K562 (cell line): ENCODE results near the gene HUS1. TPM values are rescaled to one million over a fixed set of nuclear protein-coding genes. Genes with fewer than 3 reads are reported as not detected.

Source experiments
- ATAC-seq: fragments of 200-7000 bp; cut with Tn5 transposase; 3 replicates; pipeline ENCODE4 v1.9.1; 2020; ENCODE audit warnings: moderate library complexity
- BruUV-seq: library from RNA; stranded (reverse); fragments of 400-500 nt; replicated peaks from 2 replicates; lab custom pipeline; 2021; lab: Mats Ljungman, UMichigan
- CTCF ChIA-PET: fragments of 300-600 bp; formaldehyde crosslinking; extraction: SDS; loops from one replicate; lab custom pipeline; 2021; ENCODE audit warnings: low intra/inter-chr PET ratio; lab: Yijun Ruan, JAX
- POLR2A ChIA-PET: fragments of 300-600, 350-650 bp; sonication (Branson Sonifier 250); formaldehyde crosslinking; extraction: SDS; loops from one replicate; lab custom pipeline; 2021; ENCODE audit warnings: antibody characterized with exemption, inconsistent platforms; lab: Yijun Ruan, JAX
- DNase-seq, 4 experiments: peaks; one replicate each; pipeline versions ENCODE4 v3.0.0 to v3.0.0-alpha.2; 2011 to 2018; ENCODE audit warnings: low spot score in 3 of 4, mixed read lengths in 3 of 4; ENCODE audit errors: extremely low read depth in 1 of 4
- FAIRE-seq: peaks from 2 replicates; lab custom pipeline; 2011; peaks lifted over from hg19 to GRCh38; lab: Jason Lieb, UNC
- H2AFZ ChIP-seq: 2 replicates; pipeline ENCODE4 v1.6.0; 2011; ENCODE audit warnings: low read depth, low read length, control low read depth, inconsistent platforms
- H3K27ac ChIP-seq: fragments of 200-600 bp; 3 replicates; pipeline ENCODE4 v1.8.0; 2011; ENCODE audit warnings: low read depth, mild to moderate bottlenecking, control low read depth, inconsistent platforms, low read length, moderate library complexity, mixed read lengths; ENCODE audit errors: extremely low read depth
- H3K27me3 ChIP-seq, 2 experiments: fragments of 300-600 bp in 1 of 2; 2 replicates in 1 of 2; 3 replicates in 1 of 2; pipeline versions ENCODE4 v1.6.0 to v1.8.0; 2011; ENCODE audit warnings: inconsistent platforms in 2 of 2, low read length in 2 of 2, mild to moderate bottlenecking in 1 of 2, mixed read lengths in 1 of 2, moderate library complexity in 1 of 2; ENCODE audit not compliant: control insufficient read depth in 2 of 2, insufficient read depth in 2 of 2
- H3K36me3 ChIP-seq: fragments of 300-600 bp; 3 replicates; pipeline ENCODE4 v1.8.0; 2011; ENCODE audit warnings: mild to moderate bottlenecking, low read length, inconsistent platforms; ENCODE audit not compliant: control insufficient read depth, insufficient read depth
- H3K4me1 ChIP-seq, 2 experiments: fragments of 200-600 bp in 1 of 2; replicated peaks in 1 of 2; 2 replicates in 1 of 2; 3 replicates in 1 of 2; pipeline versions ENCODE4 v1.5.1 to v1.8.0; 2011; ENCODE audit warnings: inconsistent platforms in 2 of 2, low read length in 2 of 2, mild to moderate bottlenecking in 1 of 2, mixed read lengths in 1 of 2, moderate library complexity in 1 of 2; ENCODE audit not compliant: control insufficient read depth in 2 of 2, insufficient read depth in 2 of 2
- H3K4me2 ChIP-seq: 2 replicates; pipeline ENCODE4 v1.6.1; 2011; ENCODE audit warnings: low read length, control low read depth, inconsistent platforms, mixed read lengths; ENCODE audit not compliant: insufficient read depth
- H3K4me3 ChIP-seq: fragments of 200-600 bp; sonication (generic), shearing (Covaris generic); 2 replicates; pipeline ENCODE4 v1.5.1; 2016; ENCODE audit warnings: control low read depth, inconsistent platforms
- H3K79me2 ChIP-seq: fragments of 200-600 bp; 3 replicates; pipeline ENCODE4 v1.8.0; 2011; ENCODE audit warnings: low read length, inconsistent platforms; ENCODE audit not compliant: control insufficient read depth, insufficient read depth
- H3K9ac ChIP-seq, 2 experiments: 2 replicates each; pipeline versions ENCODE4 v1.6.0 to v1.6.1; 2011; ENCODE audit warnings: low read depth in 2 of 2, low read length in 2 of 2, control low read depth in 1 of 2, inconsistent platforms in 1 of 2, mild to moderate bottlenecking in 1 of 2, mixed read lengths in 1 of 2; ENCODE audit not compliant: insufficient read depth in 1 of 2
- H3K9me1 ChIP-seq: one replicate; pipeline ENCODE4 v1.6.0; 2011; ENCODE audit warnings: inconsistent platforms, mild to moderate bottlenecking, low read length, moderate library complexity; ENCODE audit not compliant: control insufficient read depth, insufficient read depth
- H3K9me3 ChIP-seq: replicated peaks from 2 replicates; pipeline ENCODE4 v1.5.1; 2011; ENCODE audit warnings: low read depth, low read length, inconsistent platforms; ENCODE audit not compliant: control insufficient read depth, insufficient read depth
- H4K20me1 ChIP-seq: replicated peaks from 2 replicates; pipeline ENCODE4 v1.6.1; 2011; ENCODE audit warnings: low read length, inconsistent platforms, mixed read lengths; ENCODE audit not compliant: control insufficient read depth, insufficient read depth
- JUND ChIP-seq, 2 experiments: IDR thresholded peaks; 2 replicates in 1 of 2; 3 replicates in 1 of 2; pipeline ENCODE4 v1.6.1; 2011; ENCODE audit warnings: borderline replicate concordance in 2 of 2, low read depth in 2 of 2, low read length in 2 of 2, improper control_type of control experiment in 1 of 2, missing biosample characterization in 1 of 2, missing genetic modification characterization in 1 of 2, missing genetic modification reagents in 1 of 2
- MAZ ChIP-seq, 2 experiments: fragments of 450-650 bp in 1 of 2; sonication (generic) in 1 of 2; formaldehyde crosslinking; IDR thresholded peaks in 1 of 2; conservative IDR thresholded peaks in 1 of 2; 2 replicates each; pipeline versions ENCODE4 v1.4.0 to v1.5.0; 2020; ENCODE audit warnings: mild to moderate bottlenecking in 1 of 2, missing genetic modification reagents in 1 of 2
- MEIS2 ChIP-seq: fragments of 450-650 bp; IDR thresholded peaks from 2 replicates; pipeline ENCODE4 v1.6.1; 2014; ENCODE audit warnings: mild to moderate bottlenecking; ENCODE audit not compliant: partially characterized antibody
- ZC3H4 ChIP-seq: sonication (generic); formaldehyde crosslinking; IDR thresholded peaks from 2 replicates; pipeline ENCODE4 v1.9.0; 2021; ENCODE audit warnings: missing genetic modification reagents, borderline replicate concordance
- ZNF133 ChIP-seq: fragments of 250-450 bp; sonication (Bioruptor Pico); IDR thresholded peaks from 2 replicates; pipeline ENCODE4 v1.4.0; 2020; ENCODE audit warnings: mild to moderate bottlenecking
- WGBS: fragments of 100-300 bp; shearing (Covaris generic); methylation state at CpG from one replicate; pipeline ENCODE4 v1.1.6; 2016; ENCODE audit warnings: low coverage, mixed read lengths; ENCODE audit not compliant: insufficient coverage; ENCODE audit errors: missing lambda C conversion rate; 5-methylcytosine and 5-hydroxymethylcytosine counted together
- in situ Hi-C: fragments of 300-500 bp; cut with MboI; formaldehyde crosslinking; loops from 4 replicates; pipeline ENCODE4 v1.15.0; 2018; ENCODE audit warnings: inconsistent platforms, mixed read lengths
- intact Hi-C: fragments of 100-400 bp; cut with micrococcal nuclease; formaldehyde crosslinking; loops from 2 replicates; pipeline ENCODE4 v1.14.2; 2022
- polyA plus RNA-seq, 8 experiments: library from polyadenylated mRNA; depleted of rRNA in 4 of 8; stranded (reverse) in 5 of 8; unstranded in 3 of 8; fragments of >200 nt; fragmentation: Nextera tagmentation in 2 of 8; fragmentation: Illumina TruSeq in 1 of 8; extraction: Ambion mirVana in 2 of 8; extraction: Trizol in 1 of 8; gene quantifications; 2 replicates each; pipeline versions ENCODE4 v1.2.1 to v1.2.3, GENCODE V29; 2011 to 2014; ENCODE audit warnings: inconsistent platforms in 1 of 8, missing spikeins in 1 of 8
- total RNA-seq, 7 experiments: library from RNA; depleted of rRNA in 6 of 7; stranded (reverse); fragments of >200 nt in 6 of 7; fragmentation: Illumina TruSeq in 2 of 7; extraction: Trizol in 2 of 7; gene quantifications; 2 replicates each; pipeline versions ENCODE4 v1.2.1 to v1.2.3, GENCODE V29; 2011 to 2021; ENCODE audit warnings: low replicate concordance in 1 of 7
- TF ChIP-seq, protein P1 (sequence below), 2 experiments: fragments of 450-650 bp; IDR thresholded peaks; 2 replicates each; pipeline ENCODE4 v1.6.1; 2016; ENCODE audit warnings: mild to moderate bottlenecking in 2 of 2, borderline replicate concordance in 1 of 2, low read depth in 1 of 2, moderate library complexity in 1 of 2
- TF ChIP-seq, protein P2 (sequence below), 2 experiments: fragments of 450-650 bp; IDR thresholded peaks; 2 replicates each; pipeline ENCODE4 v1.6.1; 2016
- TF ChIP-seq, protein P3 (sequence below): fragments of 450-650 bp; IDR thresholded peaks from 2 replicates; pipeline ENCODE4 v1.6.1; 2017; ENCODE audit warnings: mild to moderate bottlenecking, moderate library complexity
- TF ChIP-seq, protein P4 (sequence below): sonication (generic); IDR thresholded peaks from 2 replicates; pipeline ENCODE4 v1.6.1; 2016

Gene HUS1
- total and polyA plus RNA-seq, 9 of the 15 experiments (the other 6 are each of a cell fraction or from before 2014, with no cell fraction given): 11.5 to 27.0 (median 16.5) TPM

DNA sequence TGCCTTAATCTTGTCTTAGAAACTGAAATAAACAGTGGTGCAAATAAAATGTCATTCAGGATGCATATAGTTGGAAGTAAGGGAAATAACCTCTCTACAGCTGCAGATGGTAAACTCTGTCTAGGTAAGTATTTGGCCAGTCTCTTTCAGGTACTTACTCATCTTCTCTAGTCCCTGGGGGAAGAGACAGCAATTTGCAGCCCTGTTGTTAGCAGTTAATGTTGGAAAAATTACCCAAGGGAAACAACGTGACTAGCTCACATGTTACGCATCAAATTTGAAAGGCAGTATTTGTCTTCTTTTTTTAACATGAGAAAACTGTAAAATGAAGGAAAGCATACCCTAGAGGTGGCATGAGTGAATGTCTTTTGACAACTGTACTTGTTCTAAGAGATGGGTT lies 3.2 kb upstream of the HUS1 start:
- H3K36me3 ChIP-seq: peaks cover 11% of the 10 kb centered on the region; the same call in 2 of the 3 replicates
- H3K4me3 ChIP-seq: no peak overlapping the region
- H3K4me2 ChIP-seq: no peak overlapping the region
- no peak overlapping the region for H3K9ac ChIP-seq
- no TSS peak for BruUV-seq
- H3K79me2 ChIP-seq: peaks cover 13% of the 10 kb centered on the region
- no peak for TF ChIP-seq ZC3H4 (CRISPR knock-in tag)
- no peak for TF ChIP-seq ZNF133 (CRISPR knock-in tag)
- TF ChIP-seq MEIS2: no peak
- TF ChIP-seq, protein P1, sequence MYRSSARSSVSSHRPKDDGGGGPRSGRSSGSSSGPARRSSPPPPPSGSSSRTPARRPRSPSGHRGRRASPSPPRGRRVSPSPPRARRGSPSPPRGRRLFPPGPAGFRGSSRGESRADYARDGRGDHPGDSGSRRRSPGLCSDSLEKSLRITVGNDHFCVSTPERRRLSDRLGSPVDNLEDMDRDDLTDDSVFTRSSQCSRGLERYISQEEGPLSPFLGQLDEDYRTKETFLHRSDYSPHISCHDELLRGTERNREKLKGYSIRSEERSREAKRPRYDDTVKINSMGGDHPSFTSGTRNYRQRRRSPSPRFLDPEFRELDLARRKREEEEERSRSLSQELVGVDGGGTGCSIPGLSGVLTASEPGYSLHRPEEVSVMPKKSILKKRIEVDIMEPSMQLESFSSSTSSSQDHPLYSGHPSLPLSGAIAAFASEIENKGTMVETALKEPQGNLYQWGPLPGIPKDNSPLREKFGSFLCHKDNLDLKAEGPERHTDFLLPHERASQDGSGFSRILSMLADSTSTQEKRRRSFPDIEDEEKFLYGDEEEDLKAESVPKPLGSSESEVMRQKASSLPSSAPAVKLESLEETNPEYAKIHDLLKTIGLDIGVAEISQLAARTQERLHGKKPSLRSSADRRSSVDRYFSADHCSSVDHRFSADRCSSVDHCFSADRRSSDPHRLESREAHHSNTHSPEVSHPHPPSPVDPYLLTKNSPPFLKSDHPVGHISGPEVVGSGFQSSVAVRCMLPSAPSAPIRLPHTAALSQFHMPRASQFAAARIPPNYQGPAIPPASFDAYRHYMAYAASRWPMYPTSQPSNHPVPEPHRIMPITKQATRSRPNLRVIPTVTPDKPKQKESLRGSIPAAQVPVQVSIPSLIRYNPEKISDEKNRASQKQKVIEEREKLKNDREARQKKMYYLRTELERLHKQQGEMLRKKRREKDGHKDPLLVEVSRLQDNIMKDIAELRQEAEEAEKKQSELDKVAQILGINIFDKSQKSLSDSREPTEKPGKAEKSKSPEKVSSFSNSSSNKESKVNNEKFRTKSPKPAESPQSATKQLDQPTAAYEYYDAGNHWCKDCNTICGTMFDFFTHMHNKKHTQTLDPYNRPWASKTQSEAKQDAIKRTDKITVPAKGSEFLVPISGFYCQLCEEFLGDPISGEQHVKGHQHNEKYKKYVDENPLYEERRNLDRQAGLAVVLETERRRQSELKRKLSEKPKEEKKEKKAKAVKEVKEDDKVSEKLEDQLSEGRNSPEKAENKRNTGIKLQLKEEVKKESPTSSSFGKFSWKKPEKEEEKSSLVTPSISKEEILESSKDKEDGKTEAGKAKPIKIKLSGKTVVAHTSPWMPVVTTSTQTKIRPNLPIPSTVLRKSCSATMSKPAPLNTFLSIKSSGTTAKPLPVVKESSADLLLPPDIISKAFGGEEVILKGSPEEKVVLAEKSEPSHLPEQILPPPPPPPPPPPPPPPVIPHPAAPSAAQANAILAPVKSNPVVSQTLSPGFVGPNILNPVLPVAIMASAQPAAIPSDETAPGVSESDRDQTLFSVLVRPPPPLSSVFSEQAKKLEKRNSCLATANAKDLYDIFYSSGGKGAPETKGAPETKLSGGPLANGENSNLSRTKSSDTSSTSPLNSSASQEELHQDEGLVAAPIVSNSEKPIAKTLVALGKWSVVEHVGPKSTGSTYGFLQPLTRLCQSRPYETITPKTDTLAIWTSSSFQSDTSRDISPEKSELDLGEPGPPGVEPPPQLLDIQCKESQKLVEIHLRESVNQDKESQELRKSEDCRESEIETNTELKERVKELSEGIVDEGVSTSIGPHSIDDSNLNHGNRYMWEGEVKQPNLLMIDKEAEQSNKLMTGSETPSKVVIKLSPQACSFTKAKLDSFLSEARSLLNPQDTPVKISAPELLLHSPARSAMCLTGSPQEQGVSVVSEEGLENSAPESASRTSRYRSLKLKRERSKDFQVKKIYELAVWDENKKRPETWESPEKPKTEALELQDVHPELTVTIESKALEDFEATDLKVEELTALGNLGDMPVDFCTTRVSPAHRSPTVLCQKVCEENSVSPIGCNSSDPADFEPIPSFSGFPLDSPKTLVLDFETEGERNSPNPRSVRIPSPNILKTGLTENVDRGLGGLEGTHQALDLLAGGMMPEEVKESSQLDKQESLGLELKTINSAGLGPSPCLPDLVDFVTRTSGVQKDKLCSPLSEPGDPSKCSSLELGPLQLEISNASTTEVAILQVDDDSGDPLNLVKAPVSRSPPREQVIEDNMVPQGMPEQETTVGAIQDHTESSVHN (IDR thresholded peaks at IDR 0.05; ENCODE audit: borderline replicate concordance in 1 of 2, low read depth in 1 of 2): no peak
- TF ChIP-seq MAZ (CRISPR knock-in tag; conservative IDR thresholded peaks at IDR 0.05 in 1 of 2, IDR thresholded peaks at IDR 0.05 in 1 of 2): no peak
- TF ChIP-seq, protein P2, sequence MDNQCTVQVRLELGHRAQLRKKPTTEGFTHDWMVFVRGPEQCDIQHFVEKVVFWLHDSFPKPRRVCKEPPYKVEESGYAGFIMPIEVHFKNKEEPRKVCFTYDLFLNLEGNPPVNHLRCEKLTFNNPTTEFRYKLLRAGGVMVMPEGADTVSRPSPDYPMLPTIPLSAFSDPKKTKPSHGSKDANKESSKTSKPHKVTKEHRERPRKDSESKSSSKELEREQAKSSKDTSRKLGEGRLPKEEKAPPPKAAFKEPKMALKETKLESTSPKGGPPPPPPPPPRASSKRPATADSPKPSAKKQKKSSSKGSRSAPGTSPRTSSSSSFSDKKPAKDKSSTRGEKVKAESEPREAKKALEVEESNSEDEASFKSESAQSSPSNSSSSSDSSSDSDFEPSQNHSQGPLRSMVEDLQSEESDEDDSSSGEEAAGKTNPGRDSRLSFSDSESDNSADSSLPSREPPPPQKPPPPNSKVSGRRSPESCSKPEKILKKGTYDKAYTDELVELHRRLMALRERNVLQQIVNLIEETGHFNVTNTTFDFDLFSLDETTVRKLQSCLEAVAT (IDR thresholded peaks at IDR 0.05): no peak
- TF ChIP-seq, protein P3, sequence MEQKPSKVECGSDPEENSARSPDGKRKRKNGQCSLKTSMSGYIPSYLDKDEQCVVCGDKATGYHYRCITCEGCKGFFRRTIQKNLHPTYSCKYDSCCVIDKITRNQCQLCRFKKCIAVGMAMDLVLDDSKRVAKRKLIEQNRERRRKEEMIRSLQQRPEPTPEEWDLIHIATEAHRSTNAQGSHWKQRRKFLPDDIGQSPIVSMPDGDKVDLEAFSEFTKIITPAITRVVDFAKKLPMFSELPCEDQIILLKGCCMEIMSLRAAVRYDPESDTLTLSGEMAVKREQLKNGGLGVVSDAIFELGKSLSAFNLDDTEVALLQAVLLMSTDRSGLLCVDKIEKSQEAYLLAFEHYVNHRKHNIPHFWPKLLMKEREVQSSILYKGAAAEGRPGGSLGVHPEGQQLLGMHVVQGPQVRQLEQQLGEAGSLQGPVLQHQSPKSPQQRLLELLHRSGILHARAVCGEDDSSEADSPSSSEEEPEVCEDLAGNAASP: no peak
- TF ChIP-seq, protein P4, sequence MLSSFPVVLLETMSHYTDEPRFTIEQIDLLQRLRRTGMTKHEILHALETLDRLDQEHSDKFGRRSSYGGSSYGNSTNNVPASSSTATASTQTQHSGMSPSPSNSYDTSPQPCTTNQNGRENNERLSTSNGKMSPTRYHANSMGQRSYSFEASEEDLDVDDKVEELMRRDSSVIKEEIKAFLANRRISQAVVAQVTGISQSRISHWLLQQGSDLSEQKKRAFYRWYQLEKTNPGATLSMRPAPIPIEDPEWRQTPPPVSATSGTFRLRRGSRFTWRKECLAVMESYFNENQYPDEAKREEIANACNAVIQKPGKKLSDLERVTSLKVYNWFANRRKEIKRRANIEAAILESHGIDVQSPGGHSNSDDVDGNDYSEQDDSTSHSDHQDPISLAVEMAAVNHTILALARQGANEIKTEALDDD: 0 out of 2 replicates have a peak, but pooled peaks have one; percentile 22
- no peak for TF ChIP-seq JUND (IDR thresholded peaks at IDR 0.05; ENCODE audit: borderline replicate concordance, low read depth, low read length)
- no peak for TF ChIP-seq JUND (tag; IDR thresholded peaks at IDR 0.05; ENCODE audit: borderline replicate concordance, low read depth, low read length)
- in situ Hi-C loops: no loop called here
- DNase-seq (no peak), FAIRE-seq (peak; percentile 6), ATAC-seq (no peak)
- ChIA-PET CTCF (no interaction called here), POLR2A (no interaction called here)
- peaks cover 5 to 6% of the 10 kb centered on the region in 2 experiments; a peak in 3 of 5 replicates for H3K4me1 ChIP-seq
- H2AFZ ChIP-seq: peak overlapping the region; percentile 43; the same call in 1 of the 2 replicates
- no peaks in the 10 kb centered on the region for H3K9me3 ChIP-seq
- H3K9me1 ChIP-seq: no peaks in the 10 kb centered on the region
- no peaks in the 10 kb centered on the region for H4K20me1 ChIP-seq
- no peaks in the 10 kb centered on the region for H3K27me3 ChIP-seq
- H3K27ac ChIP-seq: no peak overlapping the region
- 9% methylated on average over 2 of the region's 2 CpGs for WGBS
- intact Hi-C loops: no loop called here
